HUES6 (cell line): ENCODE results near the gene MRPL42.

ENCODE experiments used
- H3K27ac ChIP-seq: 2 replicates; pipeline ENCODE4 v1.7.0; 2013; ENCODE audit warnings: low read depth, mild to moderate bottlenecking, low read length, inconsistent platforms
- H3K27me3 ChIP-seq: 2 replicates; pipeline ENCODE4 v1.6.1; 2013; ENCODE audit warnings: low read length; ENCODE audit not compliant: control insufficient read depth, insufficient read depth
- H3K36me3 ChIP-seq: 2 replicates; pipeline ENCODE4 v1.6.1; 2013; ENCODE audit warnings: low read length; ENCODE audit not compliant: control insufficient read depth, insufficient read depth
- H3K4me1 ChIP-seq: 2 replicates; pipeline ENCODE4 v1.6.1; 2013; ENCODE audit warnings: low read length; ENCODE audit not compliant: control insufficient read depth, insufficient read depth
- H3K4me3 ChIP-seq: 2 replicates; pipeline ENCODE4 v1.5.1; 2013; ENCODE audit warnings: low read depth, low read length
- H3K9ac ChIP-seq: one replicate; pipeline ENCODE4 v1.6.1; 2013; ENCODE audit warnings: mild to moderate bottlenecking, low read length
- H3K9me3 ChIP-seq: 2 replicates; pipeline ENCODE4 v1.6.1; 2013; ENCODE audit warnings: low read depth, low read length; ENCODE audit not compliant: control insufficient read depth, insufficient read depth

Gene MRPL42

GRCh38 chr12:93467351-93468007 is at the start of gene MRPL42:
TSS of gene MRPL42 (plus strand) at chr12:93467514. CDS start at chr12:93469286, 1,772 bp downstream.
- peak within 1 kb of the TSS; percentile 98 for H3K9ac ChIP-seq
- H3K9me3 ChIP-seq = no peaks in the 10 kb centered on the region
- peaks cover 36% of the 10 kb centered on the region for H3K36me3 ChIP-seq
- no peaks in the 10 kb centered on the region for H3K27me3 ChIP-seq
- H3K27ac ChIP-seq = peak within 1 kb of the TSS; percentile 89
- H3K4me1 ChIP-seq = peaks cover 5% of the 10 kb centered on the region; the same call in 1 of the 2 replicates
- peak within 1 kb of the TSS; percentile 98 for H3K4me3 ChIP-seq

GRCh38 chr12:93417967-93418480 is 49.3 kb upstream of the MRPL42 start:
- no peak overlapping the region for H3K27ac ChIP-seq
- H3K36me3 ChIP-seq = no peaks in the 10 kb centered on the region
- H3K9ac ChIP-seq = no peak overlapping the region
- no peak overlapping the region for H3K4me3 ChIP-seq
- no peaks in the 10 kb centered on the region for H3K9me3 ChIP-seq
- H3K4me1 ChIP-seq = peaks cover 8% of the 10 kb centered on the region
- no peaks in the 10 kb centered on the region for H3K27me3 ChIP-seq

GRCh38 chr12:93419388-93420034 is 47.8 kb upstream of the MRPL42 start:
- no peaks in the 10 kb centered on the region for H3K9me3 ChIP-seq
- no peak overlapping the region for H3K4me3 ChIP-seq
- no peaks in the 10 kb centered on the region for H3K36me3 ChIP-seq
- H3K27me3 ChIP-seq = no peaks in the 10 kb centered on the region
- H3K4me1 ChIP-seq = peaks cover 16% of the 10 kb centered on the region
- H3K9ac ChIP-seq = no peak overlapping the region
- no peak overlapping the region for H3K27ac ChIP-seq

- no peaks in the 10 kb centered on the region for H3K27me3 ChIP-seq
- H3K9ac ChIP-seq = no peak overlapping the region
- H3K4me3 ChIP-seq = no peak overlapping the region
- no peaks in the 10 kb centered on the region for H3K9me3 ChIP-seq
- H3K36me3 ChIP-seq = no peaks in the 10 kb centered on the region
- H3K4me1 ChIP-seq = peaks cover 37% of the 10 kb centered on the region
- H3K27ac ChIP-seq = no peak overlapping the region
Measured at GRCh38 chr12:93422050-93422449, 45.3 kb upstream of the MRPL42 start.

GRCh38 chr12:93425736-93426411 is 41.4 kb upstream of the MRPL42 start:
- no peak overlapping the region for H3K9ac ChIP-seq
- peaks cover 37% of the 10 kb centered on the region for H3K4me1 ChIP-seq
- H3K4me3 ChIP-seq = no peak overlapping the region
- no peaks in the 10 kb centered on the region for H3K36me3 ChIP-seq
- no peaks in the 10 kb centered on the region for H3K9me3 ChIP-seq
- H3K27ac ChIP-seq = no peak overlapping the region
- H3K27me3 ChIP-seq = no peaks in the 10 kb centered on the region

- H3K9ac ChIP-seq = no peak overlapping the region
- peaks cover 37% of the 10 kb centered on the region for H3K4me1 ChIP-seq
- no peak overlapping the region for H3K4me3 ChIP-seq
- no peaks in the 10 kb centered on the region for H3K9me3 ChIP-seq
- H3K27ac ChIP-seq = no peak overlapping the region
- H3K36me3 ChIP-seq = no peaks in the 10 kb centered on the region
- no peaks in the 10 kb centered on the region for H3K27me3 ChIP-seq
Measured at GRCh38 chr12:93426412-93426805, 40.9 kb upstream of the MRPL42 start.

GRCh38 chr12:93427779-93428564 is 39.3 kb upstream of the MRPL42 start:
- H3K9ac ChIP-seq = no peak overlapping the region
- H3K4me3 ChIP-seq = no peak overlapping the region
- H3K27ac ChIP-seq = no peak overlapping the region
- H3K9me3 ChIP-seq = no peaks in the 10 kb centered on the region
- H3K36me3 ChIP-seq = no peaks in the 10 kb centered on the region
- no peaks in the 10 kb centered on the region for H3K27me3 ChIP-seq
- peaks cover 34% of the 10 kb centered on the region for H3K4me1 ChIP-seq

GRCh38 chr12:93429448-93429847 is 37.9 kb upstream of the MRPL42 start:
- H3K4me1 ChIP-seq = peaks cover 21% of the 10 kb centered on the region
- H3K36me3 ChIP-seq = no peaks in the 10 kb centered on the region
- no peak overlapping the region for H3K27ac ChIP-seq
- H3K4me3 ChIP-seq = no peak overlapping the region
- H3K9me3 ChIP-seq = no peaks in the 10 kb centered on the region
- H3K9ac ChIP-seq = no peak overlapping the region
- H3K27me3 ChIP-seq = no peaks in the 10 kb centered on the region

GRCh38 chr12:93429852-93430251 is 37.5 kb upstream of the MRPL42 start:
- H3K27me3 ChIP-seq = no peaks in the 10 kb centered on the region
- no peaks in the 10 kb centered on the region for H3K36me3 ChIP-seq
- no peaks in the 10 kb centered on the region for H3K9me3 ChIP-seq
- no peak overlapping the region for H3K4me3 ChIP-seq
- H3K4me1 ChIP-seq = peaks cover 19% of the 10 kb centered on the region
- H3K9ac ChIP-seq = no peak overlapping the region
- no peak overlapping the region for H3K27ac ChIP-seq

GRCh38 chr12:93430280-93430679 is 37.0 kb upstream of the MRPL42 start:
- H3K4me1 ChIP-seq = peaks cover 15% of the 10 kb centered on the region
- H3K4me3 ChIP-seq = no peak overlapping the region
- no peaks in the 10 kb centered on the region for H3K36me3 ChIP-seq
- H3K9ac ChIP-seq = no peak overlapping the region
- H3K27ac ChIP-seq = no peak overlapping the region
- no peaks in the 10 kb centered on the region for H3K27me3 ChIP-seq
- H3K9me3 ChIP-seq = no peaks in the 10 kb centered on the region
